Measurements from ENCODE around the gene MEAK7. TPM values are rescaled to one million over a fixed set of nuclear protein-coding genes. Genes with fewer than 3 reads are reported as not detected.

MEAK7 gene
- total RNA-seq, 1 donor from 2014 or later, result 7.4 TPM

DNA sequence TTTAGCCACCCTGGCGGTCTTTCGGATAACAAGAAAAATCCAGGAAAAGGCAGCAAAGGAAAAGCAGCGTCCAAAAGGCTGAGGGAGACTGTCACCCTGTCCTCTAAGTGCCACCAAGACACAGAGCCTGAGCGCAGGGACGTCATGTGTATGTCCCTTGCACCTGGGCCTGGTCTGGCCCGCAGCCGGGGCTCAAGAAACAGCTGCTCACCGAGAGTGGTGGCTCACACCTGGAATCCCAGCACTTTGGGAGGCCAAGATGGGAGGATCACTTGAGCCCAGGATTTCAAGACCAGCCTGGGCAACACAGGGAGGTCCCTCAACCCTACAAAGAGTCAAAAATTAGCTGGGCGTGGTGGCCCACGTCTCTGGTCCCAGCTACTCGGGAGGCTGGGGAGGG, 9.2 kb upstream of the MEAK7 start:
- DNase-seq (ENCODE audit: low read depth), result no peak

DNA sequence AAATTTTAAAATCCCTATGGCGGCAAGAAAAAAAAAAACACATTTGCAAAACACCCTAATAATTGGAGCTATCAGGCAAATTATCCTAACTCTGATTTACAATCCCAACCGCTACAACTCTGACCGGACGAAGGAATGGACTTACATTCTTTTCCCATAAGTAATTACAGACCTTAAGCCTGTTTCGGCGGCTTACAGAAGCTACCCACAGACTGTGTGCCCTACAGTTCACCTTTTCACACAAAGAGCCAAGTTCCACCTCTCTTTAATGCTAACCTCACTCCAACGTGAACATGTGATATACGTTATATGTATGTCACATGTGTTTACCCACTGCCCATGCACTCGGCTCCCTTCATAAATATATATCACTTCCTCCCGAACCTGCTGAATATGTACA, 8.7 kb upstream of the MEAK7 start:
- DNase-seq (ENCODE audit: low read depth), result no peak

DNA sequence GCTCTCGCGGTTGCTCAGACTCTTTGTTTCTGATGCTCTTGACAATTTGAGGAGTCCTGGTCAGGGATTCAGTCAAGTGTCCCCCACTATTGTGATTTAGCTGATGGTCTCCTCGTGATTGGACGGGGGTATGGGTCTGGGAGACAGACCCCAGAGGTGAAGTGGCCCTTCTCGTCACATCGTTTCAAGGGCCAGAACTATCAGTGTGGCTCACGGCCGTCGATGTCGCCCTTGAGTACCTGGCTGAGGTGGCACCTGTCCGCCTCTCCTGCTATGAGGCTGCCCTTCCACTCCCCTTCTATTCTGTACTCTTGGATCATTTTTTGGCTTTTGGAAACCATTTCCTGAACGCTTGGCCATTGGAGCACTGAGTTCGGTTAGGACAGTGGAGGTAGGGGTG, 7.4 kb upstream of the MEAK7 start:
- no peak for DNase-seq (ENCODE audit: low read depth)

DNA sequence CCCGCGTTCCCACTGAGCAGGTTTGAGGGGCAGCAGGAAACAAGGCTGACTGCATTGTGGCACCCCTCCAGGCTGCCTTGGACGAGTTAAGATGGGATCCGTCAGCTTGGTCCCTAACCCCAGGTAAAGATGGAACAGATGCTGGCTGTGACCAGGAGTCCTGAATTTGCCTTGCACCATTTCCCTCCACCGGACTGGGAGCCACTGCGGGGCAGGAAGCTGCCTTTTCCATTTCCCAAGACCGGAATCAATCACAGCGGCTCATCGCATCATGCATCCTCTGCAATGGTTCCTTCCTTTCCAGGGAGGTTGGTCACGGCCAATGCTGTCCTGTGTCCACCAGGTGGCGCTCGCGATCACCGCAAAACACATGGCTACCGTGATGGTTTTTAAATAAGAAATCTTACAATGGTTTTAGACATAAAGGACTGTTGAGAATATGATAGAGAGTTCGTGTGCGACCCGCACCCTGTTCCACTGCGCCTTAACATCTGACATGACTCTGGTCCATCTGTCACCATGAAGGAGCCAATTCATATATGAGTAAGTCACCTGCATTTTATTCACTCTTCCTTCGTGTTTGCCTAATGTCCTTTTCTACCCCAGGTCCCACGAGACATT, 6.8 kb upstream of the MEAK7 start:
- DNase-seq (ENCODE audit: low read depth), result peak; percentile 79

DNA sequence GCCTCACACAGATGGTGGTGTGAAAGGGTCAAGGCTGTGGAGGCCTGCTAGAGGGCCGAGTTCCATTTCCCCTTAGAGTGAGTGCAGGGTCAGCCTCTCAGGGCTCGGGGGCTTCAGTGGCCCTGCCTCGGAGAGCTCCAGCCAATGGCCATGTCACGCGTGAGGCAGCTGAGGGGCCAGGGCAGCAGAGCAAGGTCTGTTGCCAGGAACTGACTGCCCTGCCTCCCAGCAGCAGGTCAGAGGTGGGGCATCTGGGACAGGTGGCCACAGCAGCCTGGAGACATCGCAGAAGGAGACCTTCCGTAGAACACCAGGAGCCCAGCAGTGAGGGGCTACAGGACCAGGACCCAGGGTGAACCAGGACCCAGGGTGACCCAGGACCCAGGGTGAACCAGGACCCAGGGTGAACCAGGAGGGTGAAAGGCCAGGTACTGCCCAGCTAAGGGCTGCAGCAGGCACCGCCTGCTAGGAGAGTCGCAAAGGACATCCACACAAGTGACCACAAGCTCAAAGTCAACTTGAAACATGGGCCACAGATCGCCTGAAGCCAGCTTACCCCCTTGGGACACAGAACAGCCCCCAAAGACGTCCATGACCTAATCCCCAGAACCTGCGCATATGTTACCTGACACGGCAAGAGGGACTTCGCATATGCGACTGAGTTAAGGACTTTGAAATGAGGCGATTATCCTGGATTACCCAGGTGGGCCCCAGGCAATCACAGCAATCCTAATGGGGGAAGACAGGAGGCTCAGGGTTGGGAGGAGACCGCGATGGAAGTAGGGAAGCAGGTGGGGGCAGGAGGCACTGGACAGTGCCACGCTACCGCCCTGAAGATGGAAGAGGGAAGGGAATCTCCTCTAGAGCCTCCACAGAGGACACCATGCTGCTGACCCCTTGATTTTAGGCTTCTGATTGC, 4.8 kb upstream of the MEAK7 start:
- DNase-seq (ENCODE audit: low read depth), result no peak

DNA sequence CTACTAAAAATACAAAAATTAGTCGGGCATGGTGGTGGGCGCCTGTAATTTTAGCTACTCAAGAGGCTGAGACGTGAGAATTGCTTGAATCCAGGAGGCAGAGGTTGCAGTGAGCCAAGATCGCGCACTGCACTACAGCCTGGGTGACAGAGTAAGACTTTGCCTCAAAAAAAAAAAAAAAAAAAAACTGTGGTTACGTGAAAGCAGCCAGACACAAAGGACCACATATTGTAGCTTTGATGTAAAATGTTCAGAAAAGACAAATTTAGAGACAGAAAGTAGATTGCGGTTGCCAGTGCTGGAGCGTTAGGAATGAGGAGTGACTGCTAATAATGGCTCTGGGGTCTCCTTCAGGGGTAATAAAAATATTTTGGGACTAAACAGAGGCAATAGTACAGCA, 4.0 kb upstream of the MEAK7 start:
- DNase-seq (ENCODE audit: low read depth), result no peak

DNA sequence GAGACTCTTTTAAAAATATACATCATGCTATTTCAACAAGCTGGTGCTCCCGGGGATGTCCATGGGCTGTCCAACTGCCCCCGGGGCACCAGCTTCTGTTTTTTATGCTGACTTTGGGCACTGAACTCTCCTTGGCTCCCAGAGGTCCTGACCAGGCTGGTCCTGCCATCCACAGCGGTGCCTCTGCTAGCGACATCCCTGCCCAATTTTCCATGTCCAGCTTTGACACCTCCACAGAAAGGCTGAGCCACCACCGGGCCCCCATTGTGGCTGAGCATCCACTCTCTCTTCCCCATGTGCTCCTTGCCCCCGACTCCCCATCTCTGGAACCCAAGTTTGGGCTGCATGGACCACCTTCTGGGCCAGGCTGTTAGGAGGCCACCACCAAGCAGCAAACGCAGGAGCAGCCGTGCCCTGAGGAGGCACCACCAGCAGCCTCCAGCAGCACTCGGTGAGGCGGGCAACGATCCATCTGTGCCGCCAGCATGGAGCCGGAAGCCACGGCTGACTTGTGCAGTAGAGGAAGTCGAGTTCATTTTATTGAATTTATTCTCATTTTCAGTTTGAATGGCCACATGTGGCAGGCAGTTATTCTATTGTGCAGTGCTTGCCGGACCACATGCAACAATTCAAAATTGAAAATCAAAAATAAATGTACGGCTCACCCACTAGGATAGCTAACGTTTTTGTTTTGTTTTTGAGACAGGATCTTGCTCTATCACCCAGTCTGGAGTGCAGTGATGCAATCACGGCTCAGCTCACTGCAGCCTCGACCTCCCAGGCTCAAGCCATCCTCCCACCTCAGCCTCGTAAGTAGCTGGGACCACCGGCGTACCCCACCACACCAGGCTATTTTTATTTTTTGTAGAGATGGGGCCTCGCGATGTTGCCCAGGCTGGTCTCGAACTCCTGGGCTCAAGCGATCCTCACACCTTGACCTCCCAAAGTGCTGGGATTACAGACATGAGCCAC, 2.8 kb upstream of the MEAK7 start:
- no peak for DNase-seq (ENCODE audit: low read depth)

DNA sequence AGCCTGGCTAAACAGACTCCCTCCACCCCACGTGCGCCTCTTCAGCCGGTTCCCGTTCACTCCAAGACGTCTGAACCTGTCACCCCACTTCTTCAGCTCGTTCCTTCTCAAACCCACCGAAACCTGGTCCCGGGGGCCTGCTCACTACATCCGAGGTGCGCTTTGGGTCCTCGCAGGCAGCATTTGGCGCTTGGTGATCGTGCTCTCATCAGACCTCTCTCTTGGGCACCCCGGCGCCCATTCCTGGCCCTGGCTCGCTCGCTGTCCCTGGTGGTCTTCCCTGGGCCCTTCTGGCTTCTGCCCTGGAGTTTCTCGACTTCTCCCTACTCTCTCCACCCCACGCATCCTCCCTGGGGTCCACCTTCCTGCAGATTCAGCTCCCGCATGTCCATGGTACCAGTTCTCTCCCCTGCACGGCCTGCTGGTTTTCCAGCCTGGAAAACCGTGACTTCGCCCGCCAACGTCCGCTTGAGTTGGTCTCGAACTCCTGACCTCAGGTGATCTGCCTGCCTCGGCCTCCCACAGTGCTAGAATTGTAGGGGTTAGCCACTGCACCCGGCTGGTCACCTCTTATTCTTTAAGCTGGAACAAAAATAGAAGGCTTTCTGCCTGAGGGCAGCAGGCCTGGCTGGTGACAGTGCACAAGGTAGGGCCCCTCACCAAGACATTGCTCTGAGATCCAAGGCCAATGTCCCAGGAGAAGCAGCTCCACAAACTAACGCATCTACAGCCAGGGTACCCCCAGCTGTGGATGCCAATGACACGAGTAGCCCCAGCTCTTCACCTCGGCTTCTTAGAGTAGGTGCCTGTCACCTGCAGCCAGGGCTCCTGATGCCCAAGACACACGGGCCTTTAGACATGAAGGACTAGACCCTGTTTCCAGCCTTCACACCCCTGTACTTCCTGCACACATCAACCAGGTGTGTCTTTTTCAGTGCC, 1.1 kb upstream of the MEAK7 start:
- DNase-seq (ENCODE audit: low read depth), result no peak

DNA sequence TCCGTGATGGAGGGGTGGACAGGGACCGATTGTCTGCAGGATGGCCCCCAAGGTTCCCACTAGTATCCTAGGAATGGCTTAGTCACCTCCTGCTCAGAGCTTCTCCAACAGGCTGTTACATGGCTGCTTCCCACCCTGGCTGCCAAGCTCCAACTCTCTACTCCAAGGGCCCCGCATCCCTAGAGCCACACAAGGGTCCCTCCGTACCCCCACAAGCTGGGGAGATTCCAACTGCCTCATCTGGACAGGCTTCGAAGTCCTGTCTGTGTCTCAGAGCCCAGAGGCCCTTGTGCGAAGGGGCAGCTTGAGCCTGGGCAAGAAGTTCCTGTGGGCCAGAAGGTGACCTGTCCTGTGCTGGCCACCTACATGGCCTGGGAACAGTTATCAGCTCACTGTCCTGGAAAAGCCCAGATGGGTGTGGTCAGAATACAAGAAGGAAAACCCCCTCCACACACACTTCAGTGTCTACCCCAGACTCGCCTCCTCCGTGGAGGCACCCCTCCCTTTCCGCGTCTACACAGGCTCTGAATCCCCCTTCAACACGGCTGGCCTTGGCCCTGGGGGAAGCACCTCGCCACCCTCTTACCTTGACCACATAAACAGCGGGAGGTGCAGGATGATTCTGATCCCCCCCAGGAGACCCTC, 586 bp downstream of the MEAK7 start:
- peak; percentile 9 for DNase-seq (ENCODE audit: low read depth)

DNA sequence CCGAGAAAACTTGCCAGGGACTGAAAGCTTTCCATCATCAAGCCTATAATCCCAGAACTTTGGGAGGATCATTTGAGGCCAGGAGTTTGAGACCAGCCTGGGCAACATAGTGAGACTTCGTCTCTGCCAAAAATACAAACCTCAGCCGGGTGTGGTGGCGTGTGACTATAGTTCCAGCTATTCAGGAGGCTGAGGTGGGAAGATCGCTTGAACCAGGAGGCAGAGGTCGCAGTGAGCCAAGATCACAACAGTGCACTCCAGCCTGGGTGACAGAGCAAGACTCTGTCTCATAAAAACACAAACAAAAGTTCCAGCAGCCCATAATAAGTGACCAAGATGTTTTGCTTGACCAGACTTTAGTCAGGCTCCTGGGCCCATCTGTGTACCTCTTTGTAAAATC, 1.9 kb downstream of the MEAK7 start:
- DNase-seq (ENCODE audit: low read depth), result peak; percentile 20

DNA sequence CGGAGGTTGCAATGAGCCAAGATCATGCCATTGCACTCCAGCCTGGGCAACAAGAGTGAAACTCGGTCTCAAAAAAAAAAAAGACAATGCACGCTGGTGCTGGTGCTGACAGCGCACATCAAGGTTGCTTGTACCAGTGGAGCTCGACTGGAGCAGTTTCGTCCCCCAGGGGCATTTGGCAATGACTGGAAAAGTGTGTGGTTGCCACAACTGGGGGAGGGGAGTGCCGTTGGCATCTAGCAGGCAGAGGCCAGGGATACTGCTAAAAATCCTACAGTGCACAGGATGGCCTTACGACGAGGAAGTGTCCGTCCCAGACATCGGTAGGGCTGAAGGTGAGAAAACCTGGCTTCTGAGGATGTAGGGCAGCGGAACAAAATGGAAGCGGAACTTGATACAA, 2.4 kb downstream of the MEAK7 start:
- no peak for DNase-seq (ENCODE audit: low read depth)

DNA sequence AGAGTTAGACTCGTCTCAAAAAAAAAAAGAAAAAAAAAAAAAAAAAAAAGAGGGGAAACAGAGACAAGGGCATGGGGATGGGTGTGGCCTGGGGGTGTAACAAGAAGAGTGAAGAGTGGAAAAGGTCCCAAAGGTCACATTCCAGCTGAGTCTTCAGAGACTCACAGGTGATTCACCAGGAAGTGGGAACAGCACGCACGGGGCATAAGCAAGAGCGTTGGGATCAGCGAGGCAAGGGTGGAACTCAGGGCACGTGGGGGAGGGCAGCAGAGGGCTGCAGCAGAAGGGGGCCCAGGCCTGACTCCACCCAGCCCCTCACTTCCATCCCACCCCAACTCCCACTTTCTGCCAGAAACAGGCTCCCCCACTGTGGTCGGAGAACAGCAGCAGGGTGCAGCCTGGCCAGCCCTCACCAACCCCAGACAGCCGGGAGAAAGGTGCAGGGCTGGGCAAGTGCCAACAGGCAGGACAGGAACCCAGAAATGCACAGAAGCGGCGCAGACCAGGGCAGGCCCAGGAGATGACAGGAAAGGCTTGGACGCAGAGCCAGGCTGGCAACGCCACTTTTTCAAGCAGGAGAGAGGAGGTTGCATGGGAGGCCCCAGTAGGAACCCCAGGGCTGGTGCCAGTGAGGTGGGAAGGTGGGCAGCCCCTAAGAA, 3.3 kb downstream of the MEAK7 start:
- no peak for DNase-seq (ENCODE audit: low read depth)

DNA sequence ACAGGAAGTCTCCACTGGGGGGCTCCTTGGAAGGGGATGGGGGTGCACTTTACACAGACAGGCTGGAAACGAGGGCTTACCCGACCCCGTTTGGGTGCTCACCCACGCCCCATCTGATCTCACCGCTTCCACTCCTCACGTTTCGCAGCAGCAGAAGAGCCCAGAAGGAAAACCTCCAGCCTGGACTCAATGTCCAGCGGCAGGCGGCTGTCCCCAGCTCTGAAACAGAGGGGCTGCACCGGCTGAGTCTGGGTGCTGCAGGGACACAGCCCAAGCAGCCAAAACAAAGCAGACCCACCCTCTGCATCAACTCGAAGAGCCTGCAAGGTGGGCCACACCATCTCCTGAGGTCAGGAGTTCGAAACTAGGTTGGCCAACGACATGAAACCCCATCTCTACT, 3.9 kb downstream of the MEAK7 start:
- DNase-seq (ENCODE audit: low read depth), result no peak

DNA sequence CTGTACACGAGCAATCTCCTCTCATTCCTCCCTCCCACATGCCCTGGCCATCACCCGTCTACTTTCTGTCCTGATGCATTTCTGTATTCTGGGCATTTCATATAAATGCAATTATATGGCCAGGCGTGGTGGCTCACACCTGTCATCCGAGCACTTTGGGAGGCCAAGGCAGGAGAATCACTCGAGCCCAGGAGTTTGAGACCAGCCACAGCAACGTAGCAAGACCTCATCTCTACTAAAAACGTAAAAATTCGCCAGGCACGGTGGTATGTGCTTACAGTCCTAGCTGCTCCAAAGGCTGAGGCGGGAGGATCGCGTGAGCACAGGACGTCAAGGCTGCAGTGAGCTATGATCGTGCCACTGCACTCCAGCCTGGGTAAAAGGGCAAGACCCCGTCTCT, 4.8 kb downstream of the MEAK7 start:
- no peak for DNase-seq (ENCODE audit: low read depth)

DNA sequence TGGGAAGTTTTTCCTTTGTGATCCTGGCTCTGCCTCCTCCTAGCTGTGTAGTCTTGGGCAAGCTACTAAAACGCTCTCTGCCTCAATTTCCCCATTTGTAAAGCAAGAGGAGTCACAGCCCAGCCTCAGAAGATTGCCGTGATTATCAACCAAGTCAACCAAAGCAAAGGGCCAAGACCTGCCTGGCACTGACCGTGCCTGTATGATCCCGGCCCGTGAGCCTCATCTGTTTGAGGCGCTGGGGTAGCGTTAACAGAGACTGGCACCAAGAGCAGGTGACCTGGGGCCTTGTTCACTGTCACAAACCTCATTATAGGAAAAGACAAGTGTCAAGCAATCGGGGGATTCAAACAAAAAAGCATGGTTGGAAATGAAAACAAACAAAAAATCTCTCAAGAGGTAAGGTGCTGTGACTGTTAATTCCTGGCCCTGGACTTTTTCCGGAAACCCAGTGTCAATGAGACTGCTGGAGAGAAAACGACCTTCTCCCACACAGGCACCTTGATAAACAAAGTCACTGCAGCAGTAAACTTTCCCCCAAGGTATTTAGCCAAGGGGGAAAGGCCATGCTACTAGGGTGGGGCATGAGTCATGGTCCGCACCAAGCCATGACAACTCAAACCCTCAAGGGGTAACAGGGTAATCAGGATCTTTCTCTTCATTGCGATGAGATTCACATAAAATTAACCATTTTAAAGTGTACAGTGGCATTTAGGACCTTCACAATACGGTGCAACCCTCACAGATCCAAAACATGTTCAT, 5.4 kb downstream of the MEAK7 start:
- DNase-seq (ENCODE audit: low read depth), result no peak

DNA sequence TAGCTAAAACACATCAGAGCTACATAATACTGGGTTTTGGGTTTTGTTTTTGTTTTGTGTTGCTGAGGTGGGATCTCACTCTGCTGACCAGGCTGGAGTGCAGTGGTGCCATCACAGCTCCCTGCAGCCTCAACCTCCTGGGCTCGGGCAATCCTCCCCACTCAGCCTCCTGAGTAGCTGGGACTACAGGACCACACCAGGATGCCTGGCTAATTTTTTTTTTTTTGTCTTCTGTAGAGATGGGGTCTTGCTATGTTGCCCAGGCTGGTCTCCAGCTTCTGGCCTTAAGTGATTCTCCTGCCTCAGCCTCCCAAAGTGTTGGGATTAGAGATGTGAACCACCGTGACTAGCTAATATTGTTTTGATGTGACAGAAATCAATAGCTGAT, 6.2 kb downstream of the MEAK7 start:
- no peak for DNase-seq (ENCODE audit: low read depth)

DNA sequence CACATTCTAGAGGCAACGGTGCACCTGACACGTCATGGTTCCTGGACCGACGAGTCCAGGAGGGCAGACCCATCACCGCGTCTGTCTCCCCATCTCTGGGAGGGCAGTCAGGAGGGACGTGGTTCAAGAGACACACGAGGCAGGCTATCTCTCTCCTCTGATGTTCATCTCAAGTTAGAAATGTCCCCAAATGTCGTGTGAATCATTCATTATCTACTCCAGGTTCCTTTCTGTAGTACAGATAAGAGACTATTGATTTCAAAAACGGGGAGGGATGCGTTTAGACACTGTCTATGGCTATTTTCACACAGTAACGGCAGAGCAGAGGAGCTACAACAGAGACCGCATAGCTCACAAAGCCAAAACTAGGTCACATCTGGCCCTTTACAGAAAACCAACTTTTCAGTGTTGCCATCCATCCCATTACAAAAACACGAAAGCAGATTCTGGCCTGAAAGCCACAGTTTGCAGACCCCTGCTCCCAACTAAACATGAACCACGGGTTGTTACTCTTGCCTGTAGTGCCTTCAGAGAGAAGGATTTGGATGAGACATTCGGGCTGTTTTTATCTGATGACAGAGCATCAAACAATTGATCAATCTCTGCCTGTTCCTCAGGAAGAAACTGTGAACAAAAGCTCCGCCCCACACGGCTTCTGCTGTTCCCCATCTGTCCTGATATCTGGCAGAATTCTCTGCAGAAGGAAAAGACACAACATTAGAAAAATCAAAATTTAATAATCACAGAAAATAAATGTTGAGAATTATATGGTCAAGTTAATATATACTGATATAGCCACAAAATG, 6.8 kb downstream of the MEAK7 start:
- DNase-seq (ENCODE audit: low read depth), result no peak

DNA sequence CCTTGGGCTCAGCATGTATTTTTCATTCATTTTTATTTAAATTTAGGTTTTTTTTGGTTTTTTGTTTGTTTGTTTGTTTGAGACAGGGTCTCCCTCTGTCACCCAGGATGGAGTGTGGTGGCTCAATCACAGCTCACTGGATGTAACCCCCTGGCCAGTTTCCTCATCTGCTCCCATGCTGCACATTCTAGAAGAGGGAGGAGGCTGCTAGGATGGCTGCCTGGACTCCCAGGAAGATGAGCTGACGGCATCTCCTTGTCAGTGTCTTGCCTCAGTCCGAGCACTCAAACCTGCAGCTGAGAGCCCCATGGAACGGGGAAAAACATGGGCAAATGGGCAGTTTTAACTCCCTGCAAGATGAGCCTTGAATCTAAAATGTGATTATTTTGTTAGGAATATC, 7.5 kb downstream of the MEAK7 start:
- DNase-seq (ENCODE audit: low read depth), result no peak

Measured in myocyte (in vitro differentiated cells).